SJCRH30 (cell line): ENCODE data around the gene DAB1. TPM values are rescaled to one million over a fixed set of nuclear protein-coding genes. Genes with fewer than 3 reads are reported as not detected.
A peak's percentile ranks its signal among the peaks of the same experiment; 100 is the strongest.

Experiments
- DNase-seq, 2 experiments: peaks; one replicate each; pipeline ENCODE4 v3.0.0-alpha.2; 2015 to 2020
- H3K27ac ChIP-seq: fragments of 250-450 bp; sonication (Bioruptor Pico); 2 replicates; pipeline ENCODE4 v1.5.1; 2020; ENCODE audit warnings: mild to moderate bottlenecking, moderate library complexity
- H3K27me3 ChIP-seq: fragments of 250-450 bp; sonication (Bioruptor Pico); 2 replicates; pipeline ENCODE4 v1.5.1; 2020; ENCODE audit warnings: mild to moderate bottlenecking, moderate library complexity
- H3K36me3 ChIP-seq: fragments of 250-450 bp; sonication (Bioruptor Pico); 2 replicates; pipeline ENCODE4 v1.5.1; 2020; ENCODE audit warnings: mild to moderate bottlenecking, moderate library complexity
- H3K4me1 ChIP-seq: fragments of 250-450 bp; sonication (Bioruptor Pico); 2 replicates; pipeline ENCODE4 v1.5.1; 2020; ENCODE audit warnings: mild to moderate bottlenecking, moderate library complexity
- H3K4me3 ChIP-seq: fragments of 250-450 bp; sonication (Bioruptor Pico); 2 replicates; pipeline ENCODE4 v1.5.1; 2020; ENCODE audit warnings: mild to moderate bottlenecking, moderate library complexity
- H3K9me3 ChIP-seq: fragments of 250-450 bp; sonication (Bioruptor Pico); replicated peaks from 2 replicates; pipeline ENCODE4 v1.5.1; 2020; ENCODE audit warnings: mild to moderate bottlenecking, moderate library complexity
- total RNA-seq: library from RNA; depleted of rRNA; stranded (reverse); fragments of >200 nt; shearing (Covaris generic); gene quantifications from 2 replicates; pipeline ENCODE4 v1.2.3, GENCODE V29; 2014

Gene DAB1
- total RNA-seq, 1 experiment from 2014 or later, result not detected

DNA sequence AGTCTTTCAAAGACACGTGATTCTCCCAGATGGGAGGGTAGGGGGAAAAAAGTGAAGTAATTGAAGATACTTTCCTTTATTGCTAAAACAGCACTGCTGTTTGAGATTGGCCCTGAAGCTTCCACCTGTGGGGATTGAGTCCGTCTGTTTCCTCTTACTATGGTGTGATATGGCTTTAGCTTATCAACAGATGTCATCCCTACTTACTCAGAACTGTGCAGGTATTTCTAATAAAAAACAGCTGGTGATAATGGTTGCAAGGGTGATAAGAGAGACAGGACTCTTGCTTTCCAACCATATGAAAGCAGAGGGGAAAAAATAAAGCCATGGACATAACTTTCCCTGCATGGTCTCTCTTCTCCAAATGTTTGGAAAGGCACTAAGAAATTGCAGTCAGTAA lies 416.4 kb downstream of the DAB1 start:
- H3K4me1 ChIP-seq, result no peaks in the 10 kb centered on the region
- no peaks in the 10 kb centered on the region; the same call in 1 of the 2 replicates for H3K27me3 ChIP-seq
- H3K9me3 ChIP-seq, result no peaks in the 10 kb centered on the region
- H3K27ac ChIP-seq, result no peak overlapping the region
- no peak overlapping the region for H3K4me3 ChIP-seq
- no peaks in the 10 kb centered on the region for H3K36me3 ChIP-seq
- DNase-seq, result no peak

GRCh38 chr1:57003398-57004139 lies 420.3 kb downstream of the DAB1 start:
- H3K9me3 ChIP-seq, result no peaks in the 10 kb centered on the region

GRCh38 chr1:56995414-56996100 lies 428.3 kb downstream of the DAB1 start:
- Histone ChIP-seq H3K27ac (no peak overlapping the region), H3K36me3 (no peaks in the 10 kb centered on the region), H3K27me3 (peaks cover 15% of the 10 kb centered on the region), H3K9me3 (no peaks in the 10 kb centered on the region), H3K4me3 (no peak overlapping the region), H3K4me1 (no peaks in the 10 kb centered on the region)
- no peak for DNase-seq

More at GRCh38 chr1:57003398-57004139, 420.3 kb downstream of the DAB1 start:
- no peak overlapping the region for H3K4me3 ChIP-seq
- no peaks in the 10 kb centered on the region for H3K4me1 ChIP-seq
- no peak for DNase-seq
- H3K27ac ChIP-seq, result no peak overlapping the region
- H3K36me3 ChIP-seq, result no peaks in the 10 kb centered on the region
- H3K27me3 ChIP-seq, result no peaks in the 10 kb centered on the region; the same call in 1 of the 2 replicates

- peak in 1 of 2 experiments; percentile 2 for DNase-seq
- peaks cover 17% of the 10 kb centered on the region for H3K27me3 ChIP-seq
Observed at GRCh38 chr1:56993475-56993874, 430.4 kb downstream of the DAB1 start.

GRCh38 chr1:56992318-56993125 lies 431.3 kb downstream of the DAB1 start:
- Histone ChIP-seq H3K4me3 (no peak overlapping the region), H3K9me3 (no peaks in the 10 kb centered on the region), H3K36me3 (no peaks in the 10 kb centered on the region), H3K27ac (no peak overlapping the region), H3K4me1 (no peaks in the 10 kb centered on the region), H3K27me3 (peaks cover 17% of the 10 kb centered on the region)
- no peak for DNase-seq

More at GRCh38 chr1:56993475-56993874, 430.4 kb downstream of the DAB1 start:
- Histone ChIP-seq H3K27ac (no peak overlapping the region), H3K36me3 (no peaks in the 10 kb centered on the region), H3K4me3 (no peak overlapping the region), H3K4me1 (no peaks in the 10 kb centered on the region), H3K9me3 (no peaks in the 10 kb centered on the region)

DNA sequence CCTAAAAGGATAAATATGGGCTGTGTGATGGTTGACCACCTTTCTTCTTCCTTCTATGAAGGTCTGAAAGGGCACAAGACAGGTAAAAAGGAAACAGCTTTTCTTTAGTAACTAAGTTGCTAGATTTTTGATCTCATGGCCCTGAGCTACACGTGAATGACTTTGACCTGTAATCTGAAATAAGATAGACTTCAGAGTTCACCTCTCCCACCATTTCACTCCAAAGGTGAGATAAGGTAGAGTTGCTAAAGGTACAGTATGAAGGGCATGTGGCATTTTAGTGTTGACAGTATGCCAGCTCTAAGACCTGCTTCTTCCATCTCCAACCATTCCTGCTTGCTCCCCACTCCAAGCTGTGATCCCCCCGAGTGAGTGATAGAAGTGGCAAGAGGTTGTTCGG lies 432.3 kb downstream of the DAB1 start:
- Histone ChIP-seq H3K36me3 (no peaks in the 10 kb centered on the region), H3K4me3 (no peak overlapping the region), H3K27ac (no peak overlapping the region), H3K4me1 (no peaks in the 10 kb centered on the region), H3K9me3 (no peaks in the 10 kb centered on the region), H3K27me3 (peaks cover 17% of the 10 kb centered on the region)
- DNase-seq, result no peak

- Histone ChIP-seq H3K9me3 (no peaks in the 10 kb centered on the region), H3K4me1 (no peaks in the 10 kb centered on the region), H3K36me3 (no peaks in the 10 kb centered on the region), H3K27me3 (peaks cover 15% of the 10 kb centered on the region), H3K27ac (no peak overlapping the region), H3K4me3 (no peak overlapping the region)
- no peak for DNase-seq
Observed at GRCh38 chr1:56986397-56986796, 437.5 kb downstream of the DAB1 start.

- DNase-seq, result no peak
- H3K27me3 ChIP-seq, result peaks cover 10% of the 10 kb centered on the region
- no peak overlapping the region for H3K27ac ChIP-seq
- no peaks in the 10 kb centered on the region for H3K9me3 ChIP-seq
- H3K4me3 ChIP-seq, result no peak overlapping the region
- H3K4me1 ChIP-seq, result no peaks in the 10 kb centered on the region
- no peaks in the 10 kb centered on the region for H3K36me3 ChIP-seq
Observed at GRCh38 chr1:56985857-56986256, 438.0 kb downstream of the DAB1 start.

- no peak overlapping the region for H3K4me3 ChIP-seq
- H3K9me3 ChIP-seq, result no peaks in the 10 kb centered on the region
- H3K27ac ChIP-seq, result no peak overlapping the region
- no peaks in the 10 kb centered on the region for H3K36me3 ChIP-seq
- H3K27me3 ChIP-seq, result peaks cover 21% of the 10 kb centered on the region; the same call in 1 of the 2 replicates
- DNase-seq, result no peak
- no peaks in the 10 kb centered on the region for H3K4me1 ChIP-seq
Observed at GRCh38 chr1:56983484-56983883, 440.4 kb downstream of the DAB1 start.

DNA sequence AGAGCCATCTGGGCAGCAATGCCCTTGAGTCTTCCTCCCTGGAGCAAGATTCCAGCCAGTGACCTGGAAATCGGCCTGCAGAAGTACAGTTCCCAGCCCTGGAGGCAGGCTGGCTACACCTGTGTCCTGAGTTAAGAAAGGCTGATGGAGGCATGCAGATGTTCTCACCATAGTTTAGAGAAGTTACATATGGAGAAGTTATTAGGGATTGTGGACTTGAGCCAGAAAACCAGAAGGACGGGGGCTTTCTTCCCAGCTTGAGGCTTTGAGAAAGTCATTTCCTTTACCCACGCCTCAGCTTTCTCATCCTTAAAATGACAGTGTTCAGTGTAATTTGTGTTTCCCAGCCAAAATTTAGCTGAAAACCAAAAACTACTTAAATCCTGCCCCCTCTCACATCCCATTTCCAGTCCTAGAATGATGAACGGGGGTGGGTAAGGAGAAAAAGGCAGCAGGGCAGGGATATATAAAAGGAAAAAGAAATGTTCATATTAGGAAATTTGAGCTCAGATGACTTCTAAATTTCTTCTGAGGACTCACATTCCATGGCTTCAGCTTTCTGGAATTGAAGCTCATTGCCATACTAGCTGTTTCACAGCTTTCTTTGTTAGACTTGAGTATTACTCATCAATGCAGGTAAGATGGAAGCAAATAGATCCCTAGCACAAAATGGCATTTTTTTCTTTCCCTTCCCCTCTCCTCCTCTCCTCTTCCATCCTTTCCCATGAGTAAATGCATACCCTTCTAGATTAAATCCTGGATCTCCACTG lies 443.7 kb downstream of the DAB1 start:
- Histone ChIP-seq H3K27ac (no peak overlapping the region), H3K27me3 (peaks cover 21% of the 10 kb centered on the region; the same call in 1 of the 2 replicates), H3K4me1 (no peaks in the 10 kb centered on the region), H3K36me3 (no peaks in the 10 kb centered on the region), H3K9me3 (no peaks in the 10 kb centered on the region), H3K4me3 (no peak overlapping the region)
- no peak for DNase-seq

DNA sequence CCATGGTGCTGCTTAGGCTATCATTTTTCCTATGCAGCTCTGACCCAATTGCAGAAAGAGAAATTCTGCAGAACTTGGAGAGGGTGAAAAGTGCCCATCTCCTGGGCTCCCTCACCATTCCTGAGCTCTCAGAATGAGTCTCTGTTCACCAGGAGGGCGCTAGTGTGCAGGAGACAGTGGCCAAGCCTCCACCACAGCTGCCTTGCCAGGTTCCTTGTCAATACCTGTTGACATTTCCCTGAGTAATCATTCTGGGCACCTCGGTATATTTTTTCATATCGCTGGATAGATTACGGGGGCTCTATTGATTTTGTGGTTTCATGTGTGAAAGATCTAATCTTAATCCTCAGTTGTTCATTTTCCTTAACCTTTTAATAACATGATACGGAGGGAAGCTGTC lies 445.0 kb downstream of the DAB1 start:
- no peak overlapping the region for H3K27ac ChIP-seq
- no peaks in the 10 kb centered on the region for H3K4me1 ChIP-seq
- no peaks in the 10 kb centered on the region for H3K36me3 ChIP-seq
- no peak for DNase-seq
- peaks cover 21% of the 10 kb centered on the region; the same call in 1 of the 2 replicates for H3K27me3 ChIP-seq
- H3K4me3 ChIP-seq, result no peak overlapping the region
- no peaks in the 10 kb centered on the region for H3K9me3 ChIP-seq

GRCh38 chr1:56977910-56978309 lies 445.9 kb downstream of the DAB1 start:
- DNase-seq, result no peak

DNA sequence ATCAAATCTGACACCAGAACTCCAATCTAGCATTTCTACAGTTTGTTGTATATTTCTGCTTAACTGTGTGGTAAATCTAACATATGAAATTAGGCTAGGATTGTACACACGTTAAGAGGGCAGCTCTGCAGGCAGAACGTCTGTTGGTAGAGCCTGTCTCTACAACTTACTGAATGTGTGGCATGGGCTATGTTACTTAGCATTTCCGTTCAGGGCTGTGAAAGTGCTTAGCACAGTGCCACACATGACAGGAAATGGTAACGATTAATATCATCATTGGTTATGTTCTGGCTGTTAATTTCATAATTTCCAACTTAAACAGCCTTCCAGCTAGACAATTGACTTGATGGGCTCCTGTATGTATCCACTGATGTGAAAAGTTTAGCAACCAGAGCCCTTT lies 448.4 kb downstream of the DAB1 start:
- Histone ChIP-seq H3K27me3 (peaks cover 13% of the 10 kb centered on the region; the same call in 1 of the 2 replicates), H3K27ac (no peak overlapping the region), H3K4me1 (no peaks in the 10 kb centered on the region), H3K4me3 (no peak overlapping the region), H3K36me3 (no peaks in the 10 kb centered on the region), H3K9me3 (no peaks in the 10 kb centered on the region)
- no peak for DNase-seq

More at GRCh38 chr1:56977910-56978309, 445.9 kb downstream of the DAB1 start:
- no peaks in the 10 kb centered on the region for H3K4me1 ChIP-seq
- H3K36me3 ChIP-seq, result no peaks in the 10 kb centered on the region
- no peaks in the 10 kb centered on the region for H3K9me3 ChIP-seq
- peaks cover 24% of the 10 kb centered on the region; the same call in 1 of the 2 replicates for H3K27me3 ChIP-seq
- H3K4me3 ChIP-seq, result no peak overlapping the region
- H3K27ac ChIP-seq, result no peak overlapping the region
